Pancreas (tissue), 10 donors: Measurements from ENCODE around the gene MYO1F. TPM values are rescaled to one million over a fixed set of nuclear protein-coding genes. Genes with fewer than 3 reads are reported as not detected.

Experiments
- ATAC-seq, 4 donors: fragments of 200-7000 bp; cut with Tn5 transposase; one replicate each; pipeline versions ENCODE4 v1.8.0 to v1.9.1; 2020; ENCODE audit warnings: mild to moderate bottlenecking in 4 of 4, moderate library complexity in 4 of 4
- DNase-seq, 6 donors: peaks; one replicate each; pipeline ENCODE4 v3.0.0-alpha.2; 2020
- FAIRE-seq: peaks from 2 replicates; lab custom pipeline; 2012; peaks lifted over from hg19 to GRCh38; lab: Jason Lieb, UNC
- H3K27ac ChIP-seq, 4 donors: fragments of 200-600 bp; sonication (generic); 1 replicate in 3 of 4; 2 replicates in 1 of 4; pipeline versions ENCODE4 v1.5.0 to v1.8.0; 2020
- H3K27me3 ChIP-seq, 4 donors: fragments of 200-600 bp; one replicate each; pipeline ENCODE4 v1.8.0; 2021
- H3K36me3 ChIP-seq, 3 donors: fragments of 200-600 bp; sonication (generic) in 1 of 3; one replicate each; pipeline versions ENCODE4 v1.5.0 to v1.8.0; 2020 to 2021
- H3K4me1 ChIP-seq, 3 donors: fragments of 200-600 bp; one replicate each; pipeline ENCODE4 v1.8.0; 2021
- H3K4me3 ChIP-seq, 4 donors: fragments of 200-600 bp; sonication (generic) in 2 of 4; one replicate each; pipeline versions ENCODE4 v1.5.0 to v1.8.0; 2020 to 2021
- H3K9me3 ChIP-seq, 4 donors: fragments of 200-600 bp; one replicate each; pipeline ENCODE4 v1.8.0; 2021
- WGBS, 2 donors: extraction: QIAGEN DNeasy Blood & Tissue Kit; methylation state at CpG; one replicate each; pipeline ENCODE4 v1.1.7; 2013; 5-methylcytosine and 5-hydroxymethylcytosine counted together
- intact Hi-C, 3 donors: fragments of 100-400 bp; cut with DNase I; formaldehyde crosslinking; loops; one replicate each; pipeline versions ENCODE4 v1.11.1 to v1.14.2; 2022
- polyA plus RNA-seq, 2 donors: library from polyadenylated mRNA; stranded (reverse); fragments of 200-250 nt; gene quantifications; one replicate each; pipeline ENCODE4 v1.2.3, GENCODE V29; 2013
- total RNA-seq, 6 donors: library from RNA; stranded (reverse); fragmentation: NEBNext Ultra II Directional in 4 of 6; extraction: Animal tissue kit (Norgen Biotek cat#: 25700) in 4 of 6; gene quantifications; one replicate each; pipeline versions ENCODE4 v1.2.1 to v1.2.4, GENCODE V29; 2021 to 2023
- TF ChIP-seq, protein P1 (sequence below), 4 donors: fragments of 200-600 bp; sonication (generic) in 3 of 4; IDR thresholded peaks; one replicate each; pipeline versions ENCODE4 v1.5.0 to v1.8.0; 2021; ENCODE audit warnings: antibody characterized with exemption in 4 of 4
- donor health status: healthy with polysubstance abuse.
- donor health status: DM: no; HTN: no; CAD: no; lungs with moderate emphysema.
- donor health status: DM: no; HTN: no; CAD: no.
- donor health status: control.
- donor health status: control.
- donor health status: Bipolar disorder and iron deficiency.
- donor health status: DM: yes; HTN: yes; CAD: no.
- donor health status: DM: no; HTN: no; CAD: no.
- donor health status: DM: no; HTN: no; CAD: no.
- donor health status: DM: yes; HTN: yes; CAD: no.

The MYO1F gene
- total and polyA plus RNA-seq, 8 donors = 1.2 to 21.3 (median 4.8) TPM

DNA sequence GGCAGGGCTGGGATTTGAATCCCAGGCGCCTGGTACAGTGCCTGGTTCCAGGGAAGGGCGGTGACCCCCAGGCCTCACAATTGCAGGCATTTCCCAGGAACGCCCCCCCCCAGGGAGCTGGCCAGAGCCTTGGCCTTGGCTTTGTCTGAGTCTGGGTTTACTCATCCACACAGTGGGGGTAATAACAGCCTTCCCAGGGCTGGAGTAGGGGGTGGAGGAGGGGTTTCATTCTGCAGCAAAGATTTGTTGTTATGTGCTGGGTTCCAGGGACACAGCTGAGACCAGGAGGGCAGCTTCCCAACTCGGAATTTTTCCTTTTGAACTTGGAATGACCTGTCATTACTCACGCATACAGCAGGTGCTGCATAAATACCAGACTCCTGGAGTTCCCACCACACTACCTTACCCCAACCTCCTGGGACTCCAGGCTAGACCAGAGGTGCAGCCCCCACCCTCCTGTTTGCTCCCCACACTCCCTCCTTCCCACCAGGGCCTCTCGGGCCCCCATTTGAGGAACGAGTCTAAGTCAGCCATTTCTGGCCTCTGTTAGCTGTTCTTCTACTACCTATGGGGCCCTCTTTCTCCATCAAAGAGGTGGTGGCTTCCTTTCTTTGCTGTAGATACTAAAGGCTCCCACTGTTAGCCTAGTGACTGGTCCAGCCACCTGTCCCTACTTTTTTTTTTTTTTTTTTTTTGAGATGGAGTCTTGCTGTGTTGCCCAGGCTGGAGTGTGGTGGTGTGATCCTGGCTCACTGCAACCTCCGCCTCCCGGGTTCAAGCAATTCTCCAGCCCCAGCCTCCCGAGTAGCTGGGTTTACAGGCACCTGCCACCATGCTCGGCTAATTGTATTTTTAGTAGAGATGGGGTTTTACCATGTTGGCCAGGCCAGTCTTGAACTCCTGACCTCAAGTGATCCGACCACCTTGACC lies 34.9 kb upstream of the MYO1F start:
- intact Hi-C loops = no loop called here
- no peaks in the 10 kb centered on the region for H3K4me1 ChIP-seq
- H3K9me3 ChIP-seq = no peaks in the 10 kb centered on the region
- TF ChIP-seq, protein P1, sequence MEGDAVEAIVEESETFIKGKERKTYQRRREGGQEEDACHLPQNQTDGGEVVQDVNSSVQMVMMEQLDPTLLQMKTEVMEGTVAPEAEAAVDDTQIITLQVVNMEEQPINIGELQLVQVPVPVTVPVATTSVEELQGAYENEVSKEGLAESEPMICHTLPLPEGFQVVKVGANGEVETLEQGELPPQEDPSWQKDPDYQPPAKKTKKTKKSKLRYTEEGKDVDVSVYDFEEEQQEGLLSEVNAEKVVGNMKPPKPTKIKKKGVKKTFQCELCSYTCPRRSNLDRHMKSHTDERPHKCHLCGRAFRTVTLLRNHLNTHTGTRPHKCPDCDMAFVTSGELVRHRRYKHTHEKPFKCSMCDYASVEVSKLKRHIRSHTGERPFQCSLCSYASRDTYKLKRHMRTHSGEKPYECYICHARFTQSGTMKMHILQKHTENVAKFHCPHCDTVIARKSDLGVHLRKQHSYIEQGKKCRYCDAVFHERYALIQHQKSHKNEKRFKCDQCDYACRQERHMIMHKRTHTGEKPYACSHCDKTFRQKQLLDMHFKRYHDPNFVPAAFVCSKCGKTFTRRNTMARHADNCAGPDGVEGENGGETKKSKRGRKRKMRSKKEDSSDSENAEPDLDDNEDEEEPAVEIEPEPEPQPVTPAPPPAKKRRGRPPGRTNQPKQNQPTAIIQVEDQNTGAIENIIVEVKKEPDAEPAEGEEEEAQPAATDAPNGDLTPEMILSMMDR (IDR thresholded peaks at IDR 0.05) = no peak
- peak in 3 of 6 donors; percentile 39 to 49 (median 46) for DNase-seq
- peak; percentile 20 to 48 (median 30) for ATAC-seq
- peak overlapping the region in 3 of 4 donors; percentile 19 to 58 (median 42) for H3K27ac ChIP-seq
- no peak overlapping the region for H3K4me3 ChIP-seq
- WGBS, 2 donors = 39 to 48% methylated on average over 12 of the region's 12 CpGs
- FAIRE-seq = no peak
- H3K27me3 ChIP-seq = no peaks in the 10 kb centered on the region
- H3K36me3 ChIP-seq = no peaks in the 10 kb centered on the region

DNA sequence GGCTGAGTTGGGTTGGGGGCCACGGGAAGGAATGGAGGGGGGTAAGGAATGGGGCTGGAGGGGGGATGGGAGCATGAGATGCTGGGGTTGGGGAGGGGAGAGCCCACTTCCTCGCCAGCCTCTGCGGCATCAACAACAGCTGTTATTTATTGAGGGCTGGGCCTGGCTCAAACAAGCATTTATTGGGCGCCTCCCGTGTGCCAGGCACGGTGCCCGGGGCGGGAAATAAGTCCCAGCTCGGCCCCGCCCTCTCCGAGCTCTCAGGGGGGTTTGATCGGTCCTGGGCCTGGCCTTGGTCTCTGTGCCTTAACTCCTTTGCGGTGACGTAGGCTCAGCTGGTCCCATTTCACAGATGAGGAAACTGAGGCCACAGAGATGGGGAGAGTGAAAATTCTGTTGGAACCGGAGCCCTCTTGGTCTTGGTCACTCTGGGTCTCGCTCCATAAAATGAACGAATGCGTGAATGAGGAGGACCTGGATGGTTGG lies 34.2 kb upstream of the MYO1F start:
- Histone ChIP-seq H3K36me3 (no peaks in the 10 kb centered on the region), H3K27ac (peak overlapping the region in 3 of 4 donors; percentile 19 to 58 (median 42)), H3K27me3 (no peaks in the 10 kb centered on the region), H3K4me1 (no peaks in the 10 kb centered on the region), H3K4me3 (no peak overlapping the region), H3K9me3 (no peaks in the 10 kb centered on the region)
- TF ChIP-seq, protein P1 (IDR thresholded peaks at IDR 0.05) = no peak
- no peak for ATAC-seq
- DNase-seq = no peak
- intact Hi-C loops = no loop called here
- 47 to 49% methylated on average over 18 of the region's 18 CpGs for WGBS, 2 donors
- FAIRE-seq = no peak

DNA sequence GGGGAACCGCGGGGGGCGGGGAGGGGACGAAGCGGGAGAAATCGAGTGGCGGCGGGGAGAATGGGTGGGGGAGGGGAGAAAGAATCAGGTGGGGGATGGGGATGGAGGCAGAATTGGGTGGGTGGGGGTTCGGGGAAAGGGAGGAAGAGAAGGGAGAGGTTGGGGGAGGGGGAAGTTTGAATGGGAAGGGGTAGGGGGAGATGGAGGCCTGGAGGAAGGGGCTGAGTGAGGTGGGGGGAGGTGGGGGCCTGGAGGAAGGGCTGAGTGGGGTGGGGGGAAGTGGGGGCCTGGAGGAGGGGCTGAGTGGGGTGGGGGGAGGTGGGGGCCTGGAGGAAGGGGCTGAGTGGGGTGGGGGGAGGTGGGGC lies 33.7 kb upstream of the MYO1F start:
- DNase-seq (no peak), FAIRE-seq (no peak), ATAC-seq (no peak)
- Histone ChIP-seq H3K27me3 (no peaks in the 10 kb centered on the region), H3K27ac (peak overlapping the region in 3 of 4 donors; percentile 42 to 78 (median 61)), H3K9me3 (no peaks in the 10 kb centered on the region), H3K4me3 (peak overlapping the region in 3 of 4 donors; percentile 26 to 48 (median 37)), H3K36me3 (no peaks in the 10 kb centered on the region), H3K4me1 (no peaks in the 10 kb centered on the region)
- 5 to 6% methylated on average over 9 of the region's 9 CpGs for WGBS, 2 donors
- intact Hi-C loops = no loop called here
- TF ChIP-seq, protein P1 (IDR thresholded peaks at IDR 0.05) = no peak

DNA sequence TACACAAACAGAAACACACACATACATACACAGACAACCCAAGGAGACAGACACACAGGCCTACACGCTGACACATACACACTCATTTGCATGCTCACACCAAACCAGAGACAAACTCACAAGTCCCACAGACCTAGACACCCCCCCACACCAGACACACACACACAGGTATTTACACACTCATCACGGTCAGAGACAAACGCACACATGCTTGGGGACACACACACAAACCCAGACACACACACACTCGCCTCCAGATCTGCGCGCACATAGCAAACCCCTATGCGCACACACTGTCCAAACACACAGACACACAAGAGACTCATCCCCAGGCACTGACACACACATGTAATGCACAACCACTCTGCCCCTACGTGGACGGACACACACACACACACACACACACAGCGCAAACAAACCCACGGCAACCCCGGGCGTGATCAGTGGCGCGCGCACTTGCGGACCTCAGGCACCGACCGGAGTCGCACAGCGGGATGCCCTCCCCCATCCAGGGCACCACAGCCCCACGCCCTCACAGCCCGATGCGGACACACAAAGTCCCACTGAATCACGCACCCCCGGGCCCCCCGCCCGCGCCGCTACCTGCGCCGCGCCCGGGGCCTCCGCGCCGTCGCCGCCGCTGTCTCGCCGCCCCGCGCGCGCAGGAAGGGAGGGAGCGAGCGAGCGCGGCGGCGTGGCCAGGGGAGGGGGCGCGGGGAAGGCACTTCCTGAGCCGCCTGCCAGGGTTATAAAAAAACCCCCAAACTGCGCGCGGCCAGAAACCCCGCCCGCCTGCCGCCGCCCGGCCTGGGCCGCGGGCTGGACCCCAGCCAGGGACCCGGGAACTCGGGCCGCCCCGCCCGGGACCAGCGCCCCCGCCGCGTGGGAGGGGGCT lies 33.0 kb upstream of the MYO1F start, which contains the start of gene ADAMTS10:
ADAMTS10 (minus strand) TSS at position 675 of the 895 bp plus-strand sequence. CDS start 5,005 bp downstream, outside the sequence.
- FAIRE-seq (no peak), ATAC-seq (peak; percentile 8 to 39 (median 26)), DNase-seq (peak in 3 of 6 donors; percentile 25 to 71 (median 48))
- no peaks in the 10 kb centered on the region for H3K27me3 ChIP-seq
- H3K36me3 ChIP-seq = no peaks in the 10 kb centered on the region
- TF ChIP-seq, protein P1 (IDR thresholded peaks at IDR 0.05) = no peak
- peak within 1 kb of the TSS; percentile 42 to 78 (median 64) for H3K27ac ChIP-seq
- WGBS, 2 donors = 2 to 5% methylated on average over 31 to 74 of the region's 74 CpGs
- no peaks in the 10 kb centered on the region for H3K4me1 ChIP-seq
- peak within 1 kb of the TSS; percentile 26 to 48 (median 36) for H3K4me3 ChIP-seq
- intact Hi-C loops = no loop called here
- H3K9me3 ChIP-seq = no peaks in the 10 kb centered on the region
